Activated gamma-delta T cell treated with anti-CD3 and anti-CD28 coated beads, Interleukin-2, amount 50 U/mL, for 16 hours (primary cell): ENCODE results near the gene AHRR.
"Not testable (repeated sequence)": the region's sequence is repeated elsewhere in the genome, so short reads cannot be mapped to it uniquely, and the experiment has no call there.

Experiments used
- DNase-seq: peaks from one replicate; pipeline ENCODE4 v3.0.0-alpha.2; 2020; ENCODE audit warnings: low read depth

The AHRR gene

GRCh38 chr5:321230-321725 is at the start of gene AHRR:
Gene AHRR, plus strand, starts transcription at chr5:321714. Its CDS starts 22,189 bp downstream, at chr5:343903.
- DNase-seq, result no peak

DNA sequence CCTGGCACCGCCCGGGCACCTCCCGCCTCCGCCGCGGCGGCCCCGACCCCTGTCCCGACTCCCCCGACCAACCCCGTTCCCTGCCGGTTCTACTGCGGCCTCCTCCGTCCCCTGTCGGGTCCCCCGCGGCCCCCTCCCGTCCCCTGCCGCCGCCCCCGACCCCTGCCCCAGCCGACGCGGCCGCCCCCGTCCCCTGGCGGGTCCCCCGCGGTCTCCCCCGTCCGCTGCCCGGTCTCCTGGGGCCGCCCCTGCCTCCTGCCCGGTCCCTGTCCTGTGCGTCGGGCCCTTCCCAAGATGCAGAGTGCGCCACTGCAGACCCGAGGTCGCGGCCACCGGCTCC is 49.7 kb upstream of the AHRR start:
- not testable (repeated sequence) for DNase-seq

DNA sequence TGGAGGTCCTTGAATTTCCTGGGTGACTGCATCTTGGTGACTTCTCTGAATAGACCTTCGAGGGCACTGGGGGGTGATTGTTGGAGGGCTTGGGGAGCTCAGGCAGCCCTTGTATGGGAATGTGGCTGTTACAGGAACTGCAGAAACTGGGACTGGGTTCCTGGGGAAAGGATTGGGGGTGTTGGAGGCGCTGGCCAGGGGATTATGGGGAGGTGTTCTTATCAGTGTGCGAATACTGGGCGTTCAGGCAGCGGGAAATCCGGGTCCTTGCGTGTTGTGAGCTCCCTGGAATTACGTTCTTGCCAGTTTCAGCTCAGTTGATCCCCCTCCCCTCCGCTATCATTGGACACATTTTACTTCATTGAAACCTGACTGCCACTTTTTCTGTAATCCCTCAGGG is 48.4 kb upstream of the AHRR start:
- not testable (repeated sequence) for DNase-seq

- not testable (repeated sequence) for DNase-seq
These were observed 48.0 kb upstream of the AHRR start for GRCh38 chr5:273491-273890.

GRCh38 chr5:274346-274745 is 47.2 kb upstream of the AHRR start:
- DNase-seq, result not testable (repeated sequence)

DNA sequence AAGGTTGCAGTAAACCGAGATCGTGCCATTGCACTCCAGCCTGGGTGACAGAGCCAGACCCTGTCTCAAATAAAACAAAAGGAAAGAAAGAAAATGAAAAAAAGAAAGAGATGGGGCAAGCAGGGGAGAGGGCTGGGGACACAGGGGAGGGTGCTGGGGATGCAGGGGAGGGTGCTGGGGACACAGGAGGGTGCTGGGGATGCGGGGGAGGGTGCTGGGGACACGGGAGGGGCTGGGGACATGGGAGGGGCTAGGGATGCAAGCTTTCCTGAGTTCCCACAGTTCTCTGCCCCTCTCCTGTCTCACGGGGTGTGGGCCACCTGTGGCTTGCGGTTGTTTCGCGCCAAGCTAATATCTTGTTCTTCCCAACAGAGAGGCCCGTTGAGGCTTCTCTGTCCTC is 42.9 kb upstream of the AHRR start:
- no peak for DNase-seq

DNA sequence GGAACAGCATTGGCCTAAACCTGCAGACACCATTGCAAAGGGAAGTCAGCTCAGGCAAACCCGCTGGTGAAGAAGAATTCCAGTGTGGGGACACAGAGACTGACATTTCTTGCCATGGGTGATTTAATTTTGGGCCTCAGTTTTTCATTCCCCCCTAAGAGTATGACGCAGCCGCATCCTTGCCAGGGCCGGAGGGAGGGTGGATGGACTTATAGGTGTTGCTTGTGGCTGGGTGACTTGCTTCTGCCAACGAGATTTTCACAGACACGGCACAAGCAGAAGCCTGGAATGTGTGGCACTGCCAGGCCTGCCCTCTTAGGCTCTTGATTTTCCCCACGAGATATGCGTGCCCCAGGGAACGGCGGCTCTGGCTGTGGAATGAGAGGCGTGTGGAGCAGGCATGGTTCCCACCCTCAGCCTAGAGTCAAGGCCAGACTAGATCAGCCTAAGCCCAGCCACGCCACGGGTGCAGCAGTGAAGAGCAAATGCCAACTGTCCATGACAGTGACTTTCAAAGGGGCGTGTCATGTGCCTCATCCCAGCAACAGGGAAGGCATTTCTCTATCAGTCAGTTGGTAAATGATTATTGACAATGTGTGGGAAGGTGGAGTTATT is 42.4 kb upstream of the AHRR start:
- not testable (repeated sequence) for DNase-seq

DNA sequence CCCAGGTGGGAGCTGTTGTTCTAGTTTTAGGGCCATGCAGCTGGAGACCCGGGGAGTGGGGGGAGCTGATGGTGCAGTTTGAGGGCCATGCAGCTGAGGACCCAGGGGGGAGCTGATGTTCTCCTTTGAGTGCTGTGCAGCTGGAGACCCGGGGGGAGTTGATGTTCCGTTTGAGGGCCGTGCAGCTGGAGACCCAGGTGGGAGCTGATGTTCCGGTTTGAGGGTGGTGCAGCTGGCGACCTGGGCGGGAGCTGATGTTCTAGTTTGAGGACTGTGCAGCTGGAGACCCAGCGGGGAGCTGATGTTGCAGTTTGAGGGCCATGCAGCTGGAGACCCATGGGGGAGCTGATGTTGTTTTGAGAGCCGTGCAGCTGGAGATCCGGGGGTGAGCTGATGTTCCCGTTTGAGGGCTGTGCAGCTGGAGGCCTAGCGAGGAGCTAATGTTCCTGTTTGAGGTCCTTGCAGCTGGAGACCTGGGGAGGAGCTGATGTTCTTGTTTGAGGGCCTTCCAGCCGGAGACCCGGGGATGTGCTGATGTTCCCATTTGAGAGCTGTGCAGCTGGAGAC is 35.4 kb upstream of the AHRR start:
- DNase-seq, result no peak

- DNase-seq, result not testable (repeated sequence)
These were observed 31.3 kb upstream of the AHRR start for GRCh38 chr5:290200-290599.

- DNase-seq, result not testable (repeated sequence)
These were observed 30.2 kb upstream of the AHRR start for GRCh38 chr5:291345-291744.

DNA sequence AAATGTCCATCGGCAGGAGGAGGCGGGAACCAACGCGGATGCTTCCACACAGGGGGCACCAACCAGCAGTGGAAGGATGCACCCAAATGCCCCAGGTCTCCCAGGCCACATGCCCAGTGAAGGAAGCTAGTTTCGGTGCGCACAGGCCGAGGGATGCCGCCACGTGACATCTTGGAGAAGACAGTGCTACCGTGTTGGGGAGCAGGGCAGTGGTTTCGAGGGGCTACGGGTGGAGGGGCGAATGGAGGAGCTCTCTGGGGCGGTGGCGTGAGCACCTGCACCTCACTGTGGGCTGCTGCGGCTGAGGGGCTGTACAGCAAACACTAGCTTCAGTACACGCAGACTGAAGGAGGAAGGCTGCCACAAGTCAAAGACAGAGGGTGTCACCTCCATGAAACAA is 26.7 kb upstream of the AHRR start:
- DNase-seq, result not testable (repeated sequence)

DNA sequence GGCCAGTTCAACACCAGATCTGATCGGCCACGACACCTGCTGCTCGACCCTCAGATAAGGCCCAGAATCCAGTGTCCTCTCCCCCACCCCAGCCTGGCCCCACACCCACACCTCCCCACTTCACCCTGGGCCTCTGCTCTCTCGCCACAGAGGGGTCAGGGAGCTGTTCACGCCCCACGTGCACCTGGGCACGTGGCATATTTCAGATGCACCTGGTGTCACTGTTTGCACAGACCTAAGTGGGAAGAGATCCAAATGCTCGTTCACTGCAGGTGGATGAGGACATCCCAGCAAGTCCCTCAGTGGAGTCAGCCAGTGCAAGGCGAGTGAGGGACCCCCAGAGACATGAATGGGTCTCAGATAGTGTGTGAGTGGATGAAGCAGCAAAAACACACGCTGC is 25.3 kb upstream of the AHRR start:
- DNase-seq, result not testable (repeated sequence)

GRCh38 chr5:296954-297353 is 24.6 kb upstream of the AHRR start:
- DNase-seq, result not testable (repeated sequence)

GRCh38 chr5:297448-297847 is 24.1 kb upstream of the AHRR start:
- not testable (repeated sequence) for DNase-seq

GRCh38 chr5:297991-298736 is 23.4 kb upstream of the AHRR start:
- not testable (repeated sequence) for DNase-seq

DNA sequence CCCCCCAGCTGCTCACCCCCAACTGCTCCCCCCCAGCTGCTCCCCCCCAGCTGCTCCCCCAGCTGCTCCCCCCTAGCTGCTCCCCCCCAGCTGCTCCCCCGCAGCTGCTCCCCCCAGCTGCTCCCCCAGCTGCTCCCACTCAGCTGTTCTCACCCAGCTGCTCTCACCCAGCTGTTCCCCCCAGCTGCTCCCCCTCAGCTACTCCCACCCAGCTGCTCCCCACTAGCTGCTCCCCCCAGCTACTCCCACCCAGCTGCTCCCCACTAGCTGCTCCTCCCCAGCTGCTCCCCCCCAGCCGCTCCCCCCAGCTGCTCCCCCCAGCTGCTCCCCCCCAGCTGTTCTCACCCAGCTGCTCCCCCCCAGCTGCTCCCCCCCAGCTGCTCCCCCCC is 22.8 kb upstream of the AHRR start:
- no peak for DNase-seq

DNA sequence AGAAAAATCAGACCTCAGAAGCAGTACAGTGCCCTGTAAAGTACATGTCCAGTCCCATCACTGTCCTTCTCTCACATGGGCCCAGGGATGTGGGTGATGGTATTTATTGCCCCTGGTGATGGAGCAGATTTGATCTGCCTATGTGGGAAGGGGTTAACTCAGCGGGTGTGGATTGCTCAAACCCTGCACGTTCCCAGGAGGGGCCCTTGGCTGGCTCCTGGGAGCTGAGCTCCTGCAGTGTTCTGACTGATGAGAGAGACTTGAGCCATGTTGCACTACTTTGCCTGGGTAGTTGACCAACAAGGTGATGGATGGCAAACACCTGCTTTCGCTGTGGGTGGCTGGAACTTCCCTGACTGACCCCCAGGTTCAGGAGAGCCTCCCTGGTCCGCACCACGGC is 21.6 kb upstream of the AHRR start:
- DNase-seq, result not testable (repeated sequence)

DNA sequence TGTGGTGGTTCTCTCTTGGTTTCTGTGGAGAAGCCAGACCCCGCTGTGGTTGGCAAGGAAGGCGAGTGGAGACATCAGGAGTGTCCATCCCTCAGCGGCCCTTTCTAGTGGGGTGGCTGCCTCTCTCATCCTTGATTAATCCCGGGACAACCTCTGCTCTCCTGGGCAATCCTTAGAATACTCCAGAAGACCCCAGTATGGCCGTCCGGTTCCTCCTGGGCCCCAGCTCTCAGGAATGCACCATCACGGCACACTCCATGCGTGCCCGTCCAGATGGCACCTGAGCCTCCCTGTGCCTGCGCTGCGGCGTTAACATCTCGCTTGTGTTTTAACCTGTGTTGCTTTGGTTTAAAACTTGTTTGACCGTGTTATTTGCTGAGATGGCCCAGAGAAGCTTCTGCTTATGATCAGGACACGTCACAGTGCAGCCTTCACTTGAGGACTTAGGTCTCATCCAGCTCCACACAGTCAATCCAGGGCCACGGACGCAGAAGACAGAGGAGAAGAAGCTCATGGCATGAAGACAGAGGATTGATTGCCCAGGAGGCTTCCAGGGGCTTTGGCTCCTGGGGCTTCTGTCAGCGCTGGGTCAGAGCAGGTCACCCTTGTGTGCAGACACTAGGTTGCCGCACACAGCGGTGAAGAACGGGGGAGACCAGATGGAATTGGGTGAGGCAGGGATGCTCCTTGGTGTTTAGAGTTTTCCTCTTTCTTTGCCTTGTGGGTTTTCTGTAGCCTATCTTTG is 20.7 kb upstream of the AHRR start:
- DNase-seq, result not testable (repeated sequence)

- DNase-seq, result not testable (repeated sequence)
These were observed 19.1 kb upstream of the AHRR start for GRCh38 chr5:302416-302815.

DNA sequence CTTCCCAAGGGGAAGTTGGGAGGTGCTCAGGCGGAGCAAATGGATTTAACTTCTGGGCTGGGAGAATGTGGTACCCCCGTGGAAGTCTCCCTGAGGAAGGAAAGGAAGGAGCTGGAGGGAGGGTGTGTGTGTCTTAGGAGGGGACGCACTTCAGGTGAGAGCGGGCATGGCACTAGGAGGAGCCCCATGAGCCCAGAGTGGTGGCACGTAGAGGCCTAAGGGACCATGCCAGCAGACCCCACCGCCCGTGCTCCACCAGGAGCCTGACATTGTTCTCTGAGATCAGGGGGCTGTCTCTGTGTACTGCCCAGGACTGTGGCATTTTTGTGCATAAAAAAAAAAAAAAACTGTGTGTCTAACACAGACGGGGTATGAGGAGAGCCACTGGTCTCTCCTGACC is 18.5 kb upstream of the AHRR start:
- DNase-seq, result no peak

DNA sequence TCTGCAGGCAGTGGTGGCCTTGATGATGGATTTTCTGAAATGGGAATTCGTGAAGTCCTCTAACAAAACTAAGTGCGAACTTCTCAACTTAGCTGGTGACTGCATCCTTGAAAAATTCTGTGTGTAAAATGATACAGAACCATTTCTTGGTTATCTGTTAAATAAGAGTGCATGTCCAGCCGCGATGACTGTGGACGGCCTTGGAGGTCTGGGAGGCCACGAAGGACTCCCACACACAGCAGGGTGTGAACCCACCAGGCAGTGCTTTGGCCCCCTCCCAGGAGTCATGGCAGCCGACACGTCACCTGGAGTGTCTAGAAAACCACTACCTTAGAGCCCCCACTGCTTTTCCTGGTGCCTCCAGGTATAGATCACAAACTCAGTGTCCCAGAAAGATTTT is 17.8 kb upstream of the AHRR start:
- DNase-seq, result not testable (repeated sequence)

DNA sequence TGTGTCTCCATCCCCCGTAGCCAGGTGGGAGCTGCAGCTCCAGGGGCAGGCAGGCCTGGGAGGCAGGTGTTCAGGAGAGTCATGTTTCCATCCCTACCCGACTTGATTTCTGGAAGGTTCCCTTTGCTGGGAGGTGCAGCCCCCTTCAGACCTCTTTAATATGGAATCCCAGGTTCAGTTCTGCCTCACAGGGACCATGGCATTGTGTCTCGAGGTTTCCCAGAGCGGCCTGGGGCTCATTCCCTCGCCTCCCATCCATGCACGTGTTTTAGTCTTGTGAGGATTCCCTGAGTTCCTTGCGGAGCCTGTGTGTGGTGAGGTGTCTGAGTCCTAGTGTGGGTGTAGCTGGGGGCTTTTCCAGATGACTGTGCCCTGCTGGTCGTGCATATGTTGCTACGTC is 16.5 kb upstream of the AHRR start:
- no peak for DNase-seq

DNA sequence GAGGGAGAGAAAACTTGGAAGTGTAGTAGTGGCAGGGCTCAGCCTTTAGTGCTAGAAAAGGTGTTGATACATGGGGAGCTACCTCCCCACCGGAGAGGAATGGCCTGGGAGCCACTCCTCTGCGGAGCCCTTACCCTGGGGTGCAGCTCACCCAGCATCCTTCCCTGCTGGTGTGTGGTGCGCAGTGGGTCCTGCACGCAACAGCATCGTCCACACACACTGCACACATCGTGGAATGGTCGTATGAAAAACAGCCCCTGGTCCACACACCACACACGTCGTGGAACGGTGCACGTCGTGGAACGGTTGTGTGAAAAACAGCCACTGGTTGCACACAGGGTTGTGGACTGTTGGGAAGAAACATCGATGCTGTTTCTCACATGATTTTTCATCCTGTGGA is 16.1 kb upstream of the AHRR start:
- no peak for DNase-seq
